ENCODE data around the gene OGFOD2. TPM values are rescaled to one million over a fixed set of nuclear protein-coding genes. Genes with fewer than 3 reads are reported as not detected.

OGFOD2 gene
- total RNA-seq, 1 experiment from 2014 or later = 19.1 TPM

DNA sequence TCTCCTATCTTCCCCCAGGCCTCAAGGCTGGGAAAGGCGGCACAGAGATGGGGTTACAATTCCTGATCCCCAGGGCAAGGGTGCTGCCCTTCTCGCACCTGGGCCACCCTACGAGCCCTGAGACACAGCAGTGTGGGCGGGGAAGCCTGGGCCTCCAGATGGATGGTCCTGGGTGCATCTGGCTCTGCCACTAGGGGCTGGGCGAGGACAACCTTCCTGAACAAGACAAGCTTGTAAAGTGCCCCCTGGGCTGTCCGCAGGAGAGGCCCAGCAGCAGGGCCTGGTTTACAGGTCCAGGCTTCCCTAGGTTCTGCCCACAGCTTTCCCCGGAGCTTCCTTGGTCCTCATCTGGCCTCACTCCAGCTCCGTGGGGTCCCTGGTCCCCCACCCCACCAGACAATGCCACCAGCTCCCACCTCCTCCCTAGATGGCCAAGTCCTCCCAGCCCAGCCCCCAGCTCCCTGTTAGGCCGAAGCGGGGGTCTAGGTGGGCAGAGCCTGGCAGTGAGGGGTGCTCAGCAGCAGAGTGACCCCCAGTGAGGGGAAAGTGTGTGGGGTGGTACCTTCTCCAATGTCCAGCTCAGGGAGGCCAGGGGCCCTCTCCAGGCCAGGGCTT, 14.3 kb downstream of the OGFOD2 start:
- DNase-seq (ENCODE audit: low read depth) = no peak

- no peak for DNase-seq (ENCODE audit: low read depth)
These were observed 14.9 kb downstream of the OGFOD2 start for GRCh38 chr12:122989874-122990419.

DNA sequence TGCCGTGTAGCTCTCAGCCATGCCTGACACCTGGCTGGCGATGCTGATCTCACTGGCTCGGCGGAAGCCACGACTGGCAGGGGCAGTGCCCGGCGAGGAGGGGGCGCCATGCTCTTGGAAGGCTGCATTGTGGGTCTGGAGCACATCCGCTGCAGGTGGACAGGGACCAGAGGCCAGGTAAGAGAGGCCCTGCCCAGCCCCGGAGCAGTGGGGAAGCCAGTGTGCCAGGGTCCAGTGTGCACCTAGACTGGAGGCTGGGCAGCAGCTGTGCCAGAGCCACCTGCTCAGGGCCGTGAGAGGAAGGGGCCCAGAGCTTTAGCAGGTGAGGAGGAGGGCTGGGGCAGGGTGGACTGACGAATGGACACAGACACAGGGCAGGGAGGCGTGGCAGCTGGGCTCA, 15.5 kb downstream of the OGFOD2 start:
- DNase-seq (ENCODE audit: low read depth) = no peak

- DNase-seq (ENCODE audit: low read depth) = no peak
These were observed 16.0 kb downstream of the OGFOD2 start for GRCh38 chr12:122990961-122991622.

GRCh38 chr12:122991623-122992275, 16.7 kb downstream of the OGFOD2 start:
- no peak for DNase-seq (ENCODE audit: low read depth)

DNA sequence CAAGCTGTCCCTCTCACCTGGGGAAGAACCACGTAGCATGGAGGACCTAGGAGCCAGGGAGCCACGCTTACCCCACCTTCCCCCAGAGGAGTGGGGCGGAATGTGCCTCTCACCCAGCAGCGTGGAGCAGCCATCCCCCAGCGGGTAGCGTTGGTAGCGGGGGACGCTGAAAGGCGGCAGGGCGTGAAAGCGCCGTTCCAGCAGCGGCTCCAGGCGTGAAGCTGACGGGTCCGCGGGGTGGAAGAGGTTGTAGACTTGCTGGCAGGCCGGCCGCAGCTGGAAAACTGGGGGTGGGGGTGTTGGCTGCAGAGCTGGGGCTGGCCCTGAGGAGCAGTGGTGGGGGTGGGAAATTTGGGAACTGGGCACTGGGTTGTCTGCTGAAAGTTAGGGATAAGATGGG, 17.3 kb downstream of the OGFOD2 start:
- no peak for DNase-seq (ENCODE audit: low read depth)

DNA sequence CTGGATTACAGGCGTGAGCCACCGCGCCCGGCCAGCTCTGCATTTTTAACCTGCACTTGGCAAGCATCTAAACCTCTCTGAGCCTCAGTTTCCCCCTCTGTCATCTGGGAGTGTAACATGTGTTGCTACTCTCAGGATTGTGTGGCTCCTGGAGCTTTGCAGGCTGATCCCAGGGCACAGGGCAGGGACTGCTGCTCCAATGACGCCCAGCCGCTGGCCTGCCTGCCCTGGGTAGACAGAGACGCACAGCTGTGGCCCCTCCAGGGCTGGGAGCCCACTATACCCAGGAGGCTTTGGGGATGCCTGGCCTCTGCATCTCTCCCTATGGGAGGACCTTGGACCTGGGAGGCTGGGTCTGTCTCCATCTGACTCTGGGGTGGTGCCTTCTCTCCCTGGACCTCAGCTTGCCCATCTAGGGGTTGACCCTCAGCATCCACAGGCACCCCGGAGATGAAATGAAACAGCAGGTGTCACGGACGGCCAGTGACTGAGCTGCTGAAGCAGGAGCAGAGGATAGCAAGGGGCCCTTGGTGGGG, 19.2 kb downstream of the OGFOD2 start:
- DNase-seq (ENCODE audit: low read depth) = no peak

DNA sequence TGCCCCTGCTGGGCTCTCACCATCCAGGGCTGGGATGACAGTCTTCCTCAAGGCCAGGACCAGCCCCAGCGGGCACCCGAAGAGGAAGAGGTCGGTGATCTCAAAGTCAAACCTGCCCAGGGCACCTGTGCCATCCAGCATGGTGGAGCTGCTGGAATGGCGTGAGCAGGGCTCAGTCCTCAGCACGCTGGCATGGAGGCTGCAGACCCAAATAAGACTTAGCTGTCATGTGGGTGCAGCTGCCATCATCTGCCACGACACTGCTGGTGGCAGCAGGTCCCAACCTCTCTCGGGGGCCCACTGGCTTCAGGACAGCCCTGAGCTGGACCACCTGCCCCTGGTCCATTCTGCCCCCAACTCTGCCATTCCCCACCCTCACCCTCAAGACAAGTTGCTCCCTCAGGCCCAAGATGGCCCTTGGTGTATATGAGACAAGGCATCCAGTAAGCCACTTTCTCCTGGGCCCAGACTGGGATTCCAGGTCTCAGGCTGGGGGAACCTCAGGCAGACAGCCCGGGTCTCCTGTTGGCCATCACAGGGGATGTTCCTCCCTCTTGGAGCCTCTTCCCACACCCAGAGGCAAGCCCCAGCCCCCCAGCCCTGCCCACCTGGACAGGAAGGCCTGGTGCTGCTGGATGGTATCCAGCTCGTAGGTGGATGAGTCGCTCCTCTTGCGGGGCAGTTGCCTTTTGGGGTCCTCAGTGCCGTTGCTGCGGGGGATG, 19.9 kb downstream of the OGFOD2 start:
- no peak for DNase-seq (ENCODE audit: low read depth)

- no peak for DNase-seq (ENCODE audit: low read depth)
These were observed 20.6 kb downstream of the OGFOD2 start for GRCh38 chr12:122995503-122996187.

DNA sequence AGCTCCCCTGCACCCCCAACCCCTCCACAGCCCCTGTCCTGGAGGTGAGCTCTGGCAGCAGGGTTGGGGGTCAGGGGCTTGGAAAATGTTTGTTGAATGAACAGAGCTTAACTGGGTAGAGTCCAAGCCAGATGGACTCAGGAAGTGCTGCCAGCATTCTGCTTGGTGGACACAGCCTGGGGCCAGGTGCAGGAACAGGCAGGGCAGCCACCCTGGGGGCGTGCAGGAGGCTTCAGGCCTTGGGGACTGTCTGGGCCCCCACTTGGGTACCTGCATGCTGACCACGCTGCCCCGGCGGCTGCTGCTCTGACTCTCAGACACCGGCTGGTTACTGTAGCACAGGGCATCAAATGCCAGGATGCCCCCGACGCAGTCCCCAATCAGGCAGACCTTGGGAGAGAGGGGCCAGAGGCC, 21.2 kb downstream of the OGFOD2 start:
- no peak for DNase-seq (ENCODE audit: low read depth)

DNA sequence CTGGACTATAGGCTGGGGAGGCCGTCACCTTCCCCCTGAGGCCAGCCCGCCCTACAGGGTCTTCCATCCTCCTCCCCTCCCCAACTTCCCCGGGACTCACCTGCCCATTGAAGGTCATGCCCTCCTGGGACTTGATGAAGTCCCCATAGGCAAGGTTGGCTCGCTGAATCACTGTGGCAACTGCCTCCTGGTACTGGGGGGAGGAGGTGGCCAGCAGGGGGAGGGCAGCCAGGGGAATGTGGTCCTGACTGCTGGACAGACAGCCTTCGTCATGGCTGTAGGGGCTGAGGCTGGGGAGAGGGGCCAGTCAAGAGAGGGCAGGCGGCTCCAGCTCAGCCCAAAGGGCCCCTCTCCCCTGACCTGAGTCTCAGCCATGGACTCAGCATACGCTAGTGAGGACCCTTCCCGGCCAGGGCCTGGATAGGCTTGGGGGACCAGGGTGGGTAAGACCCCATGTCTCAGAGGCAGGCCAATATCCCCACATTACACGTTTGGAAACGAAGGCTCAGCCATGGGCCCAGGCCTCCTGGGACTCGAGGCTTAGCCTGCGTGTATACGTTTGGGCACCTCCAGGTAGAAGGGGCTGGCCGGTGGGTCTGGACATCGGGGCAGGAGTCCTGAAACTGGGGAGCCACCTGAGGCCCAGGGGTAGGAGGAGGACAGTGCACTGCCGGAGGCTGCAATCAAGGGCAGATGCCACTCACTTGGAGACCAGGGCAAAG, 21.7 kb downstream of the OGFOD2 start:
- DNase-seq (ENCODE audit: low read depth) = no peak

- no peak for DNase-seq (ENCODE audit: low read depth)
These were observed 22.6 kb downstream of the OGFOD2 start for GRCh38 chr12:122997343-122998250.

- no peak for DNase-seq (ENCODE audit: low read depth)
These were observed 23.3 kb downstream of the OGFOD2 start for GRCh38 chr12:122998316-122998715.

DNA sequence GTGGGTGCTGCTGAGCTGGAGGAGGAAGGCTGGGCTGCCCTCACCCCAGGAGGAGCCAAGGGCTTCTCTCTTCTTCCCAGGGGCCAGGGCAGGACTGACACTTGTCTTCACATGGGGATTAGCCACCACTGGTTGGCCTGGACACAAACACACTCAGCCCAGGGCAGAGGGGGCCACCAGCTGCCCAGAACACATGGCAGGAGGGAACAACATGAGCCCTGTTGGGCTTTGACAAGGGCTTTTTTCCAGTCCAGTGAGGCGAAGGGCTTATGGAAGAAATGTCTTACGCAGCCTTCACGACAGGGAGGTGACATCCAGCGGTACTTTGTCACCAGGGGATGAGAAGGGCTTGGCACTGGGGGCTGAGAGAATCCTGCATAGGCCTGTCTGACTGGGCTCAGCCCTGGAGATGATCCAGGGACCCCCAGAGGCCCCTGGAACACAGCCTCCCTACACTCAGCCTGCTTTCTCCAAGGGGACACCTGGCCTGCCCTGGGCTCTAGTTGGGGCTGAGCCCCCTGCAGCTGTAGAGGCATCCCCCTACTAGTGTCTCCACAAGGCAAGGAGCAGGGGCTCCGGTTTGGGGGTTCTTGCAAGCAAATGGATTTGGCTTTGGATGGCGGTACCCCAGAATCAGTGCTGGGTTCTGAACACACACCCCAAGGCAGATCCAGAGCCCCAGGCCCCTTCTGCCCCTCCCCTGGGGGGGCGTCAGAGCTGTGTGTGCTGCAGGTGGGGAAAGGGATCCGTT, 24.3 kb downstream of the OGFOD2 start:
- no peak for DNase-seq (ENCODE audit: low read depth)

DNA sequence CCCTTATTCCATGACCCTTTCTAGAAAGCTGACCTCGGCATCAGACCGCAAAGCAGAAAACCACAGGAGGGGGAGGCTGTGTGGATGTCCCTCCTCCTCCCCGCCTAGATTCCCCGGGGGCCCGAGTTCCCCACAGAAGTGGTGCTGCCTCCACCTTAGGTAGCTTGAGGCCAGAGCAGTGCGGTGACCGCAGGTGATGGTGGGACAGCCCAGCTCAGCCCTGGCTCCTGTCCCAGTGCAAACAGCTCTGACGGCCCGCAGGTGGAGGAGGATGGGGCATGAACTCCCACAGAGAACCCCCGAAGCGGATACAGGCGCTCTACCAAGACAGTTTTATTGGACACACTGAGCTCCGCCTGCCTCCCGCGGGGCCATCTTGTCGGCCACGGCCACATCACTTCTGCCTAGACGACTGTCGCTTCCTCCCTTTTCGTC, 25.0 kb downstream of the OGFOD2 start:
- DNase-seq (ENCODE audit: low read depth) = no peak

DNA sequence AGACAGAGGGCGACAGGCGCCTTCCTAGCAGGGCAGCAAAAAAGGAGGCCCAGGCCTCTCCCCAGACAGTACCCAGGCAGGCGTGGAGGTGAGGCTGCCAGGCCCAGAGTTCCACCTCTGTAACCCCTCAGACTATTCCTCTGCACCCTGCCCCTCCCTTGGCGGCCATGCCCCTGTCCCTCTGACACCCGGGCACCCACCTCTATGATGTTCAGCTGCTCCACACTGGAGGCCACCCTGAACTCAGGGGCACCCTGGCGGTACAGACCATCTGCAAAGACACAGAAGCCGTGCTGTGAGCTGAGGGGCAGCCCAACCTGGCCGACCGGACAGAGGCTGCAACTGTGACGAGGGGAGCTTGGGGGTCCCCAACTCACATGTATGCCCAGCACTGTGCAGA, 25.5 kb downstream of the OGFOD2 start:
- no peak for DNase-seq (ENCODE audit: low read depth)

GRCh38 chr12:123001464-123001863, 26.4 kb downstream of the OGFOD2 start:
- no peak for DNase-seq (ENCODE audit: low read depth)

DNA sequence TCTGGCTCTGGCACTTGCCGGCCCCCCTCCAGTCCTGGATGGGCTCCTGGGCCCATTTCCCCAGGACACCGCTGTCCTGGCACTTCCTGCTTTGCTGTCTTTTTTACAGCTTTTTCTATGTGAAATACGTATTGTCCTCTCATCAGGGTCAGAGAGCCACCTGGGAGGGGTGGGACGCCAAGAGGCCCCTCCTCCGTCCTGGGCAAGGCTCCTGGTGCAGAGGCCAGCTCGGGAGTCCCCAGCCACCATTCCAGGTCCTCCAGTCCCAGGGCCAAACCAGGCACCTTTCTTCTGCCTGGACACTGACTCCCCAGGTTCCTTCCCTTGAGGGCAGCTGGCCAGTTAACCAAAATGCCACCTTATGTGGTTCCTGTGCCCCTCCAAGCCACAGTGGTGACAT, 28.2 kb downstream of the OGFOD2 start:
- no peak for DNase-seq (ENCODE audit: low read depth)

GRCh38 chr12:123004287-123004686, 29.2 kb downstream of the OGFOD2 start:
- DNase-seq (ENCODE audit: low read depth) = no peak
